Neural crest cell (in vitro differentiated cells): Measurements from ENCODE around the gene RAD18. TPM values are rescaled to one million over a fixed set of nuclear protein-coding genes. Genes with fewer than 3 reads are reported as not detected.

Source experiments
- DNase-seq: peaks from one replicate; pipeline ENCODE4 v3.0.0; 2021; ENCODE audit warnings: low read depth, mixed read lengths, low spot score
- H3K27ac Mint-ChIP-seq: one replicate; pipeline ENCODE4 v1.8.0; 2021; ENCODE audit warnings: mild to moderate bottlenecking, mixed read lengths; ENCODE audit not compliant: unreplicated experiment
- H3K27me3 Mint-ChIP-seq: 2 replicates; pipeline ENCODE4 v1.8.0; 2021; ENCODE audit warnings: low read depth, mild to moderate bottlenecking, mixed read lengths
- H3K36me3 Mint-ChIP-seq: 2 replicates; pipeline ENCODE4 v1.8.0; 2021; ENCODE audit warnings: low read depth, mild to moderate bottlenecking, mixed read lengths
- H3K4me1 Mint-ChIP-seq: 2 replicates; pipeline ENCODE4 v1.8.0; 2021; ENCODE audit warnings: mixed read lengths
- H3K4me3 Mint-ChIP-seq: one replicate; pipeline ENCODE4 v1.8.0; 2021; ENCODE audit warnings: mild to moderate bottlenecking, mixed read lengths
- H3K9me3 Mint-ChIP-seq: 2 replicates; pipeline ENCODE4 v1.8.0; 2021; ENCODE audit warnings: mixed read lengths
- CTCF ChIP-seq: fragments of 200-600 bp; sonication (generic); conservative IDR thresholded peaks from 2 replicates; pipeline ENCODE4 v1.5.0; 2021; ENCODE audit warnings: antibody characterized with exemption, mild to moderate bottlenecking
- total RNA-seq: library from RNA; stranded (reverse); gene quantifications from 2 replicates; pipeline ENCODE4 v1.2.1, GENCODE V29; 2021

RAD18 gene
- total RNA-seq, 1 donor from 2014 or later, result 36.3 TPM

GRCh38 chr3:9007213-9007612 is 43.9 kb upstream of the RAD18 start:
- H3K4me1 Mint-ChIP-seq, result no peaks in the 10 kb centered on the region
- DNase-seq, result no peak
- no peaks in the 10 kb centered on the region for H3K27me3 Mint-ChIP-seq
- no peak overlapping the region for H3K27ac Mint-ChIP-seq
- no peaks in the 10 kb centered on the region for H3K9me3 Mint-ChIP-seq
- TF ChIP-seq CTCF, result no peak
- no peak overlapping the region for H3K4me3 Mint-ChIP-seq
- H3K36me3 Mint-ChIP-seq, result peaks cover 36% of the 10 kb centered on the region

GRCh38 chr3:9000041-9000440 is 36.8 kb upstream of the RAD18 start:
- DNase-seq, result no peak
- Mint-ChIP-seq H3K27me3 (no peaks in the 10 kb centered on the region), H3K27ac (no peak overlapping the region), H3K4me3 (no peak overlapping the region), H3K4me1 (peaks cover 11% of the 10 kb centered on the region), H3K9me3 (no peaks in the 10 kb centered on the region), H3K36me3 (no peaks in the 10 kb centered on the region)
- no peak for TF ChIP-seq CTCF

- no peak for TF ChIP-seq CTCF
- Mint-ChIP-seq H3K27me3 (no peaks in the 10 kb centered on the region), H3K4me3 (no peak overlapping the region), H3K4me1 (peaks cover 11% of the 10 kb centered on the region), H3K36me3 (no peaks in the 10 kb centered on the region), H3K9me3 (no peaks in the 10 kb centered on the region), H3K27ac (no peak overlapping the region)
- no peak for DNase-seq
Measured at GRCh38 chr3:8997151-8997550, 33.9 kb upstream of the RAD18 start.

- TF ChIP-seq CTCF, result peak; percentile 27
- DNase-seq, result no peak
- peaks cover under 1% of the 10 kb centered on the region for H3K36me3 Mint-ChIP-seq
- peaks cover 11% of the 10 kb centered on the region for H3K4me1 Mint-ChIP-seq
- H3K9me3 Mint-ChIP-seq, result no peaks in the 10 kb centered on the region
- H3K27ac Mint-ChIP-seq, result no peak overlapping the region
- no peak overlapping the region for H3K4me3 Mint-ChIP-seq
- H3K27me3 Mint-ChIP-seq, result no peaks in the 10 kb centered on the region
Measured at GRCh38 chr3:8996681-8997121, 33.4 kb upstream of the RAD18 start.

GRCh38 chr3:8996216-8996615 is 32.9 kb upstream of the RAD18 start:
- H3K27me3 Mint-ChIP-seq, result no peaks in the 10 kb centered on the region
- no peak for DNase-seq
- no peaks in the 10 kb centered on the region for H3K9me3 Mint-ChIP-seq
- TF ChIP-seq CTCF, result no peak
- H3K4me1 Mint-ChIP-seq, result peaks cover 11% of the 10 kb centered on the region
- H3K36me3 Mint-ChIP-seq, result peaks cover 5% of the 10 kb centered on the region
- no peak overlapping the region for H3K27ac Mint-ChIP-seq
- H3K4me3 Mint-ChIP-seq, result no peak overlapping the region

- Mint-ChIP-seq H3K9me3 (no peaks in the 10 kb centered on the region), H3K36me3 (peaks cover 10% of the 10 kb centered on the region), H3K27ac (peak overlapping the region; percentile 67), H3K4me3 (no peak overlapping the region), H3K27me3 (no peaks in the 10 kb centered on the region), H3K4me1 (peaks cover 11% of the 10 kb centered on the region)
- no peak for TF ChIP-seq CTCF
- DNase-seq, result no peak
Measured at GRCh38 chr3:8994226-8994625, 31.0 kb upstream of the RAD18 start.
